SKM-1 (cell line): ENCODE results near the gene FCHO1.

Source experiments
- DNase-seq: peaks from one replicate; lab custom pipeline; 2025; ENCODE audit not compliant: unreplicated experiment; lab: John Stamatoyannopoulos, UW

FCHO1 gene

GRCh38 chr19:17733127-17733526 is 18.1 kb upstream of the FCHO1 start:
- DNase-seq, result no peak

- no peak for DNase-seq
Measured at GRCh38 chr19:17734146-17734545, 17.1 kb upstream of the FCHO1 start.

- DNase-seq, result no peak
Measured at GRCh38 chr19:17735410-17735809, 15.9 kb upstream of the FCHO1 start.

- no peak for DNase-seq
Measured at GRCh38 chr19:17737690-17738153, 13.6 kb upstream of the FCHO1 start.

DNA sequence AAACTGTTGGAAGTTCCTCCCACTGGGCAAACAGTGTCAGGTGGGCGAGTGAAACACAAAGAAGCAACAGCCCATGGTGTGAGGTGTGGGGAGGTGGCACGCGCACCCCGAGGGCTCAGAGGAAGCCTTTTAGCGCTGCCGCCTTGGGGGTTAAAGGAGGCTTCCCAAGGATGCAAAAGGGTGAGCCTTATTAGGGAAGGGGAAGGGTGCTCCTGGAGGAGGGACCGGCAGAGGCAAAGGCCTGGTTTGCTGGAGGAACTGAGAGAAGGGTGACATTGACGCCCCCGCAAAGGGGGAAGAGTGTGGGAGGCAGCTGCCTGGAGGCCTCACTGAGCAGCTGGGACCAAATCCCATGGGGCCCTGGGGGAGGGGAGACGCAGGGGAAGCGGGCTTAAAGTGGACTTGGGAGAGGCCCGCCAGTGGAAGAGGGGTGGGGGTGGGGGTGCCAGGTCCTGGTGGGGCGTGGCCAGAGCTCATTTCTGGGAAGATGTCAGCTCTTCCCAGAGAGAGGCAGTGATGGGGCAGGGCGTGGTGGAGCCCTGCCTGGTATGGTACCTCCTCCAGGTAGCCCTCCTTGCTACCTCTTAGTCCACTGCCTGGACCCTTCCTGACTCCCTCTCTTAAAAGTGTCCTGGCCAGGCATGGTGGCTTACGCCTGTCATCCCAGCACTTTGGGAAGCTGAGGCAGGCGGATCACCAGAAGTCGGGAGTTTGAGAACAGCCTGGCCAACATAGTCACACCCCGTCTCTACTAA is 12.0 kb upstream of the FCHO1 start:
- no peak for DNase-seq

DNA sequence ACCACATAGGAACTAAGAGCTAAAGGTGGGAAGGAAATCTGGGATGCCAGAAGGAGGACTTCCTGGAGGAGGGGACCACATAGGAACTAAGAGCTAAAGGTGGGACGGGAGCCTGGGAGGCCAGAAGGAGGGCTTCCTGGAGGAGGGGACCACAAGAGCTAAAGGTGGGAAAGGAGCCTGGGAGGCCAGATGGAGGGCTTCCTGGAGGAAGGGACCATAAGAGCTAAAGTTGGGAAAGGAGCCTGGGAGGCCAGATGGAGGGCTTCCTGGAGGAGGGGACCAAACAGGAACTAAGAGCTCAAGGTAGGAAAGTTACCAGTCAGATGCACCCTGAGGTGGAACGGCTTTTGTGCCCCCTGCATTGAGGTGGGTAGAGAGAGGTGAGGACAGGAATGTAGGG is 9.8 kb upstream of the FCHO1 start:
- no peak for DNase-seq

GRCh38 chr19:17743874-17744580 is 7.2 kb upstream of the FCHO1 start:
- DNase-seq, result no peak

GRCh38 chr19:17747205-17748098 is 3.8 kb upstream of the FCHO1 start:
- peak; percentile 92 for DNase-seq

DNA sequence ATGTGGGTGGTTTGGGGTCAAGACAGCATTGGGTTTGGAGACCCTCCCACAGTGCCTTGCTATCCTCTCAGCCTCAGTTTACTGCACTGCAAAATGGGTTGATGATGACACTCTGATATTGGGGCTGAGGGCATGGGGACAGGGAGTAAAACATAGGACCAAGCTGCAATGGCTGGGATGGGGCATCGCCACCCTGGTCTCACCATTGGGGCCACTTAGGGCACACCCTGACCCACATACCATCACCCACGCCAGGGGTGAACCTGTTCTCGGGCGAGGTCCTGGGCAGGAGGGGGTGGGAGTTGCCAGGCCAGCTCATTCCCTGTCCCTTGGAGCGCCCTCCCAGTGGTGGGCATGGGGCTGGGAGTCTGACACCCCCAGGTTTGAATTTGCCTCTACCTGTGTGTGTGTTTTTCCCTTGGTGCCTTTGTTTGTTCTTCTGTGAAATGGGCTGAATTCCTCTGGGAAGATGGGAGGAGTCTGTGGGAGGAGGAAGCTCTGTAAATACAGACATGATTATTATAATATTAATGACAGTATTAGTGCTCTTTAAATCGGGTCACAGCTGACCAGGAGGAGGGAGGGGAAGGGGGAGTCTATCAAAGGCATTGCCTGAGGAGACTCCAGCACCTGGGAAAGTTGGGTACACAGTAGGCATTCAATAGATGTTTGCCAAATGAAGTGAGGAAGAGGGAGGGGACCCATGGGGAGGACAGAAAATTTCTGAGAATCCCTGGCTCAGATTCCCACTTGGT is 2.2 kb upstream of the FCHO1 start:
- DNase-seq, result no peak

- no peak for DNase-seq
Measured at GRCh38 chr19:17749912-17750317, 1.4 kb upstream of the FCHO1 start.

- DNase-seq, result no peak
Measured at GRCh38 chr19:17751912-17752273, 616 bp downstream of the FCHO1 start.

DNA sequence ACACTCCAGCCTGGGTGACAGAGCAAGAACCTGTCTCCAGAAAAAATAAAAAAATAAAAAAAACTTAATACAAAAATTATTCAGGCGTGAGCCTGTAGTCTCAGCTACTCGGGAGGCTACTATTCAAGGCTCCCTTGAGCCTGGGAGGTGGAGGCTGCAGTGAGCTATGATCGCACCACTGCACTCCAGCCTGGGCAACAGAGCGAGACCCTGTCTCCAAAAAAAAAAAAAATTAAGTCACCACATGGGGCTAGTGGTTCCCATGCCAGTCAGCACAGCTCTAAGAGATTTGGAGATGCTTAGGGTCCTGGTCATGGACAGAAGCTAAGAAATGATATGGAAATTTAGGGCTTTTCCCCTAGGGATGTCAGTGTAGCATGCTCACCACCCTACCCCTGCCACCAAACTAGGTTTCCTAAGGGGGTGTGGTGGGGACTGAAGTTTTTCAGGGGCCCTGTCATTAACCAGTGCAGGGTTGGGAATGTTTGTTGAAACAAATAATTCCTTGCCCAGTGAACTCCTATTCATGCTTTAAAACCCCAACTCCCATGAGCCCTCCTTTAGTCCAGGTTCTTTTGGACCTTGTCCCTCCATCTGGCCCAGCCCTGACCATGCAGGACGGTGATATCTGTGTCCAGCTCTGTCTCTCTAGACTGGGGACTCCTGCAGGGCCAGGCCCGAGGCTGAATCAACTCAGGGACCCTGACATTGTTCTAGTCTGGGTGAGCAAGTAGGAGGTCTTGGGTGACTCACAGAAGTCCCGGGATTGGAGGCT is 1.8 kb downstream of the FCHO1 start:
- no peak for DNase-seq

DNA sequence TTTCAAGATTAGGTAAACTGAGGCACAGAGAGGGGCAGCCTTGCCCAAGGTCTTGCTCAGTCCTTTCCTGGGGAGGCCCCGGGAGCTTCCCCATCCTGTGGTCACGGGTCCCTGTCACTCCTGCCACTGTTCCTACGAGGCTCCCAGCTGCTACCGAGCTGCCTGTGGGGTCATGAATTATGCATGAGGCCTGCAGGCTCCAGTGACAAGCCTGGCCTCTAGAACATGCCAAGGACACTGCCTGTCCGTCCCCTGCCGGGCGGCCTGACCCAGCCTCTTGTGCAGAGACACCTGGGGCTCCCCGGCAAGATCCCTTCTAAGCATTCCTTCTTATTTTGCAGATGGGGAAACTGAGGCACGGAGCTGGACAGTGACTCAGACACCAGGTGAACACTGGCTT is 2.7 kb downstream of the FCHO1 start:
- no peak for DNase-seq

GRCh38 chr19:17754634-17755442 is 3.6 kb downstream of the FCHO1 start:
- DNase-seq, result no peak

- DNase-seq, result no peak
Measured at GRCh38 chr19:17755443-17755890, 4.2 kb downstream of the FCHO1 start.

GRCh38 chr19:17755977-17756670 is 4.8 kb downstream of the FCHO1 start:
- no peak for DNase-seq

DNA sequence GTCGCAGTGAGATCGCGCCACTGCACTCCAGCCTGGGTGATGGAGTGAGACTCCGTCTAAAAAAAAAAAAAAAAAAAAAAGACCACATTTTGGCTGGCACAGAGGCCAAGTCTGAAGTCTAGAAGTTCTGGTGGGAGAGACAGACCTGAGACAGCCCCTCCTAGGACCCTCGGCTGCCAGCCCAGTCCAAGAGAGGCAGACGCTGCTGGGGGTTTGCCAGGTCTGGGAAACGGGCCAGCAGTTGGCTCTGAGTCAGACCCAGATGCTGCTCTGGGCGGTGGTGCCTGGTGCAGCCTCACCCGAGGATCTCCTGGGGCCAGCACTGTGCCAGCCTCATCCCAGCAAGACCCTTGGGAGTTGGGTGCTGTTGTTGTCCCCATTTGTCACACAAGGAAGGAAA is 5.8 kb downstream of the FCHO1 start:
- no peak for DNase-seq

GRCh38 chr19:17758515-17758914 is 7.2 kb downstream of the FCHO1 start:
- no peak for DNase-seq

GRCh38 chr19:17761148-17761547 is 9.9 kb downstream of the FCHO1 start:
- DNase-seq, result no peak
